22Rv1 (cell line): ENCODE measurements around the gene ERAS.

Experiments
- H3K27ac ChIP-seq: fragments of 450-650 bp; 2 replicates; pipeline ENCODE4 v1.5.1; 2017
- ZFX ChIP-seq: fragments of 450-650 bp; IDR thresholded peaks from 2 replicates; pipeline ENCODE4 v1.6.1; 2017; ENCODE audit warnings: antibody characterized with exemption, borderline replicate concordance
- TF ChIP-seq, protein P1 (sequence below): fragments of 450-650 bp; IDR thresholded peaks from 2 replicates; pipeline ENCODE4 v1.5.1; 2017; ENCODE audit warnings: mild to moderate bottlenecking

ERAS gene

GRCh38 chrX:48785186-48785539 lies 41.1 kb upstream of the ERAS start:
- no peak overlapping the region for H3K27ac ChIP-seq
- TF ChIP-seq, protein P1, sequence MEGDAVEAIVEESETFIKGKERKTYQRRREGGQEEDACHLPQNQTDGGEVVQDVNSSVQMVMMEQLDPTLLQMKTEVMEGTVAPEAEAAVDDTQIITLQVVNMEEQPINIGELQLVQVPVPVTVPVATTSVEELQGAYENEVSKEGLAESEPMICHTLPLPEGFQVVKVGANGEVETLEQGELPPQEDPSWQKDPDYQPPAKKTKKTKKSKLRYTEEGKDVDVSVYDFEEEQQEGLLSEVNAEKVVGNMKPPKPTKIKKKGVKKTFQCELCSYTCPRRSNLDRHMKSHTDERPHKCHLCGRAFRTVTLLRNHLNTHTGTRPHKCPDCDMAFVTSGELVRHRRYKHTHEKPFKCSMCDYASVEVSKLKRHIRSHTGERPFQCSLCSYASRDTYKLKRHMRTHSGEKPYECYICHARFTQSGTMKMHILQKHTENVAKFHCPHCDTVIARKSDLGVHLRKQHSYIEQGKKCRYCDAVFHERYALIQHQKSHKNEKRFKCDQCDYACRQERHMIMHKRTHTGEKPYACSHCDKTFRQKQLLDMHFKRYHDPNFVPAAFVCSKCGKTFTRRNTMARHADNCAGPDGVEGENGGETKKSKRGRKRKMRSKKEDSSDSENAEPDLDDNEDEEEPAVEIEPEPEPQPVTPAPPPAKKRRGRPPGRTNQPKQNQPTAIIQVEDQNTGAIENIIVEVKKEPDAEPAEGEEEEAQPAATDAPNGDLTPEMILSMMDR: no peak
- TF ChIP-seq ZFX: no peak

DNA sequence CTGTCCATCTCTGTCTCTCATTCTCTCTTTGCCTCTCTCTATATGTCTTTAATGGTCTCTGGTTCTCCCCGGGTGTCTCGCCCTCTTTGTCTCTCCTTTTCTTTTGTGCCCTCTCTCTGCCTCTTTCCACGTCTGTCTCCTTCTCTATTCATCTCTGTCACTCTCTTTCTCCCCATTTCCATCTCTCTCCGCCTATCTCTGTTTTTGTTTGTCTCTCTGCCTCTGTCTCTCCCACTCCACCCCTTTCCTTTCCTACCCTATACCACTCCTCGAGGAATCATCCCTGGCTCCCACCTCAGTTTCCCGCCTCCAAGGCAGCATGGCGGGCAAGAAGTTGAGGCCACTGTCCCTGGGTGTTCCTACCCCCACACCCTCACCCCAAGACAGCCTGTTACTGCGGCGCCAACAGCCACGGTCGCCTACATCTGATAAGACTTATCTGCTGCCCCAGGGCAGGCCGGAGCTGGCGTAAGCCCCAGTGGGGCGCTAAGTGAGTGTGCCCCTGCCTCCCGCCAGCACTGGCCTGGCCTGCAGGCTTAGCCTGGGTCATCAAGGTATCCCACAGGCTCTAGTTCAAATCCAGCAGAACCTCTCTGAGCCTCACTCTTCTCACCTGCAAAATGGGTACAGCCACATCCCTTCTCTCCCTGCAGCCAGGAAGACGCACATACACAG lies 40.6 kb upstream of the ERAS start:
- no peak overlapping the region for H3K27ac ChIP-seq
- no peak for TF ChIP-seq ZFX
- TF ChIP-seq, protein P1: no peak

GRCh38 chrX:48786341-48786800 lies 39.9 kb upstream of the ERAS start, which contains the start of gene GATA1:
Gene GATA1 (plus strand): TSS chrX:48786590. CDS start chrX:48791110, 4,520 bp downstream.
- TF ChIP-seq, protein P1: no peak
- no peak for TF ChIP-seq ZFX
- H3K27ac ChIP-seq: no peak within 1 kb of the TSS

- TF ChIP-seq ZFX: no peak
- TF ChIP-seq, protein P1: no peak
- H3K27ac ChIP-seq: no peak overlapping the region
Observed at GRCh38 chrX:48786825-48787504, 39.3 kb upstream of the ERAS start.

- no peak overlapping the region for H3K27ac ChIP-seq
- TF ChIP-seq ZFX: no peak
- TF ChIP-seq, protein P1: no peak
Observed at GRCh38 chrX:48787505-48788443, 38.5 kb upstream of the ERAS start.

GRCh38 chrX:48789366-48790220 lies 36.7 kb upstream of the ERAS start:
- no peak for TF ChIP-seq ZFX
- TF ChIP-seq, protein P1: no peak
- H3K27ac ChIP-seq: no peak overlapping the region
